Activated CD4-positive, alpha-beta memory T cell treated with anti-CD3 and anti-CD28 coated beads, Interleukin-2, amount 10 ng/mL, durations not matched to agents 7 days and 5 days (primary cell): Measurements from ENCODE around the gene MFAP3L. TPM values are rescaled to one million over a fixed set of nuclear protein-coding genes. Genes with fewer than 3 reads are reported as not detected.

Experiments used
- CTCF ChIA-PET: fragments of 350-600 bp; sonication (Branson Sonifier 250); formaldehyde crosslinking; loops from one replicate; lab custom pipeline; 2021; ENCODE audit warnings: antibody characterized with exemption, inconsistent platforms; lab: Charles Lee
- POLR2A ChIA-PET: fragments of 350-600 bp; sonication (Branson Sonifier 250); formaldehyde crosslinking; loops from one replicate; lab custom pipeline; 2021; ENCODE audit warnings: antibody characterized with exemption; lab: Charles Lee
- DNase-seq: peaks from one replicate; pipeline ENCODE4 v3.0.0-alpha.2; 2020
- H3K27ac Mint-ChIP-seq: one replicate; pipeline ENCODE4 v1.8.0; 2021; ENCODE audit warnings: mild to moderate bottlenecking, mixed read lengths
- H3K27me3 Mint-ChIP-seq: one replicate; pipeline ENCODE4 v1.8.0; 2021; ENCODE audit warnings: mixed read lengths
- H3K36me3 Mint-ChIP-seq: one replicate; pipeline ENCODE4 v1.8.0; 2021; ENCODE audit warnings: low read depth, mixed read lengths
- H3K4me1 Mint-ChIP-seq: one replicate; pipeline ENCODE4 v1.8.0; 2021; ENCODE audit warnings: mixed read lengths
- H3K4me3 Mint-ChIP-seq: one replicate; pipeline ENCODE4 v1.8.0; 2021; ENCODE audit warnings: mild to moderate bottlenecking, mixed read lengths
- H3K9me3 Mint-ChIP-seq: one replicate; pipeline ENCODE4 v1.8.0; 2021; ENCODE audit warnings: mixed read lengths
- total RNA-seq, 2 experiments: library from RNA; stranded (reverse); gene quantifications; one replicate each; pipeline ENCODE4 v1.2.3, GENCODE V29; 2021

MFAP3L gene
- total RNA-seq, 2 experiments from 2014 or later: 0.25 to 0.33 TPM

DNA sequence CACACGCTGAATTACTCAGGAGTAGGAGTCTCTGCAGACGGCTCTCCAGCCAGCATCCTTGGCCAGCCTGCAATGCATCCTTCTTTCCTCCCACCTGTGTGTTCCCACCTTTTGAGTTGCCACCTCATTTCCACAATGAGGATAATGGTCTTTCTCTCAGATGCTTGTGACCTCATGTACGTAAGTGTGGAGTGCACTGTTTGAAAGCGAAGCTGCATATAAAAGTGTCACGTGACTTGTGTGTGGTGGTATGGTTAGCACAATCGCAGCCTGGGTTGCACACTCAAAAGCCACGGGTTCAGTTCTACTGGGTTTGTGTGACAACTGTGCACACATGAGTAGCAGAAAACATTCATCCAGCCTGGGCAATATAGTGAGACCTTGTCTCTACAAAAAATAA is 12.0 kb upstream of the MFAP3L start:
- H3K27me3 Mint-ChIP-seq: no peaks in the 10 kb centered on the region
- H3K27ac Mint-ChIP-seq: no peak overlapping the region
- DNase-seq: no peak
- H3K9me3 Mint-ChIP-seq: no peaks in the 10 kb centered on the region
- no peaks in the 10 kb centered on the region for H3K36me3 Mint-ChIP-seq
- H3K4me3 Mint-ChIP-seq: no peak overlapping the region
- H3K4me1 Mint-ChIP-seq: no peaks in the 10 kb centered on the region
- ChIA-PET CTCF (no interaction called here), POLR2A (no interaction called here)

DNA sequence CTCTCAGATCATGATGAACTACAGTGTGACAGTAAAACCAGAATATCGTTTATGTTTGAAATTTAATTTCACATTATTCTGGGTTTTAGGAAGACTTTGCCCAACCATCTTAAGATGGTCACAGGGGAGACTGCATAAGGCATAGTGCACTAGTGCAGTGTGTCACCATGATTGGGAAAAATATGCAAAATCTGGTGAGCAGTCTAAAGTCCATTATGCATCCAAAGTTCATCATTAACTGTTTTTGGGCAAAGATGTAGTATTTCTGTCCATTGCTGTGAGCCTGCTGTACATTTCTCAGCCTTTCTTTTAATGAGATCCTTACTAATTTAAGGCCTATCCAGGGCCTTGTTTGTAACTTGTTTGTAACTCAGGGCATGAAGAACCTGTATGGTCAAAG is 11.3 kb upstream of the MFAP3L start:
- Mint-ChIP-seq H3K4me1 (no peaks in the 10 kb centered on the region), H3K4me3 (no peak overlapping the region), H3K27me3 (no peaks in the 10 kb centered on the region), H3K36me3 (no peaks in the 10 kb centered on the region), H3K27ac (no peak overlapping the region), H3K9me3 (no peaks in the 10 kb centered on the region)
- DNase-seq: no peak
- ChIA-PET POLR2A (no interaction called here), CTCF (no interaction called here)

DNA sequence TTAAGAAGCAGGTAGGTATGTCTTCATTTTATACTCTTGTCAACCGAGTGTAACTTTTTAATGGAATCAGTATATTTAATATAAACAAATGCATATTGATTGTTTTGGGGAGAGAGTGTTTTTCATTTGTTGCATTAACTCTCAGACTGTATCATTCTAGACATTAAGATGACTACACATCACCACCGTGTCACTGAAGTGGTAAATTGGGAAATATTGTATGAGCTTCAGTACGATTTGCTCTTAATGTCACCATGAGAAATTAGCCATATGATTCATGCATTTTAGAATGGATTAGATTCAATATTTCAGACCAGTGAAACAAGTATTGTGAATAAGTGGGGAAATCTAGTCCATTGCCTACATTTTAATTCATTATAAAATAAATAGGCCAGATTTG is 9.7 kb upstream of the MFAP3L start:
- ChIA-PET CTCF (no interaction called here), POLR2A (no interaction called here)

DNA sequence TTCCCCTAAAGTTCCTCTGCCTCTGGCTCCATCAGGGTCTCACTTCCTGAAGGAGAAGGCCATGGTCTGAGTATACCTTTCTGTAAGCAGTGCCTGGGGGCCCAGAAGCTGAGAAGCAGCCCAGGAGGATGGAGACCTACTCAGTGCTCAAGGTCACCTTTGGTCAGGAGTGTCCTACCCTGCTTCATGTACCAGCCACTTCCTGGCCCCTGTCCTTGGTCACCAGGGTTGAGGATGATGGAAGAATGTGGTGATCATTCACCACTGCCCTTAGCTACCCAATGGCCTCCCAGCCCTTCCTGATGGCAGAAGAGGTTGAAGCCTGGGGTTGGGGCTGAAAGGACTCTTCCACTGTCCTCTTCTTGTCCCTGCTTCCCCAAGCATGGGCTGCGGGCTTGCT is 9.0 kb upstream of the MFAP3L start:
- Mint-ChIP-seq H3K9me3 (no peaks in the 10 kb centered on the region), H3K36me3 (no peaks in the 10 kb centered on the region), H3K27me3 (no peaks in the 10 kb centered on the region), H3K4me3 (no peak overlapping the region), H3K4me1 (no peaks in the 10 kb centered on the region), H3K27ac (no peak overlapping the region)
- ChIA-PET POLR2A (no interaction called here), CTCF (interaction anchor here (1.2 kb wide), 1 partner anchor 9 kb away, joined by 3 read pairs; the partner anchor contains the start of gene MFAP3L)
- DNase-seq: no peak

More for the DNA sequence above, 9.7 kb upstream of the MFAP3L start:
- no peaks in the 10 kb centered on the region for H3K36me3 Mint-ChIP-seq
- H3K4me3 Mint-ChIP-seq: no peak overlapping the region
- no peak overlapping the region for H3K27ac Mint-ChIP-seq
- DNase-seq: no peak
- no peaks in the 10 kb centered on the region for H3K9me3 Mint-ChIP-seq
- no peaks in the 10 kb centered on the region for H3K27me3 Mint-ChIP-seq
- H3K4me1 Mint-ChIP-seq: no peaks in the 10 kb centered on the region

DNA sequence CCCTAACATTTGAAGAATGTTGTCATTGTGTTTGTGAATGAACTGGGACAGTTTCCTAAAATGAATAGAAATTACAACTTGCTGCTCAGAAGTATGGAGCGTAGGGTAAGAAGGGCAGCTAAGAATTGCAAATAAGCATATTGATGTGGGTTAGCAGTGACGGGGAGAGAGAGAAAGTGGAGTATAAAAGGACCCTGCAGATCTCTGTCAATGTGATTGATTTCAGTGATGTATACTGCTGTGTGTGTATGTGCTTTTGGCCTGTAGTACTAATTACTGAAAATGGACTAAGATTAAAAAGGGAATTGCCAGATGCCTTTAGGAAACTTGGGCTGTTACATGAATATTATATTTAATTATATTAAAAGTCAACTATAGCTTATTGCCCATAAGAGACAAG is 7.8 kb upstream of the MFAP3L start:
- H3K36me3 Mint-ChIP-seq: no peaks in the 10 kb centered on the region
- ChIA-PET CTCF (interaction anchor here (1.2 kb wide), 1 partner anchor 8 kb away, joined by 3 read pairs; the partner anchor contains the start of gene MFAP3L), POLR2A (no interaction called here)
- no peaks in the 10 kb centered on the region for H3K4me1 Mint-ChIP-seq
- no peak overlapping the region for H3K27ac Mint-ChIP-seq
- H3K4me3 Mint-ChIP-seq: no peak overlapping the region
- DNase-seq: no peak
- H3K27me3 Mint-ChIP-seq: peaks cover 8% of the 10 kb centered on the region
- no peaks in the 10 kb centered on the region for H3K9me3 Mint-ChIP-seq

DNA sequence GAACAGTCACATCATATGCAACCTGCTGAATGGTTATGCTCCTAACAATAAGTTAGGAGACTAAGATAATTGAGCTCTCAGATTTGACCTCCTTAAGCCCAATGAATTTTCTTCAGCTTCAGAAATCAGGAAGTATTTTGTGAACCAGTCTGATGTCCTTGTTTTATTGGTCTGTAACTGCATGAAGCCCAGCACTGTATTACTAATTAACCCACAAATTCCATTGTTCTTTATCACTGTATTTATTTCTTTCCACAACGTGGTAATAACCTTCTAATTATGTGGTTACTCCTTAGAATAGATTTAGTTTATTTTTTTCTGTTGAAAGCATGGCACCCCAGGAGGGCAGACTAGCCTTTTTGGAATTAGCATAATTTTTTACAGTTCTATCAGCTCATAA is 3.9 kb upstream of the MFAP3L start:
- peaks cover 16% of the 10 kb centered on the region for H3K4me1 Mint-ChIP-seq
- CTCF ChIA-PET: no interaction called here
- peaks cover 4% of the 10 kb centered on the region for H3K36me3 Mint-ChIP-seq
- POLR2A ChIA-PET: no interaction called here
- DNase-seq: no peak
- no peak overlapping the region for H3K27ac Mint-ChIP-seq
- no peaks in the 10 kb centered on the region for H3K9me3 Mint-ChIP-seq
- H3K27me3 Mint-ChIP-seq: peaks cover 34% of the 10 kb centered on the region
- H3K4me3 Mint-ChIP-seq: no peak overlapping the region

DNA sequence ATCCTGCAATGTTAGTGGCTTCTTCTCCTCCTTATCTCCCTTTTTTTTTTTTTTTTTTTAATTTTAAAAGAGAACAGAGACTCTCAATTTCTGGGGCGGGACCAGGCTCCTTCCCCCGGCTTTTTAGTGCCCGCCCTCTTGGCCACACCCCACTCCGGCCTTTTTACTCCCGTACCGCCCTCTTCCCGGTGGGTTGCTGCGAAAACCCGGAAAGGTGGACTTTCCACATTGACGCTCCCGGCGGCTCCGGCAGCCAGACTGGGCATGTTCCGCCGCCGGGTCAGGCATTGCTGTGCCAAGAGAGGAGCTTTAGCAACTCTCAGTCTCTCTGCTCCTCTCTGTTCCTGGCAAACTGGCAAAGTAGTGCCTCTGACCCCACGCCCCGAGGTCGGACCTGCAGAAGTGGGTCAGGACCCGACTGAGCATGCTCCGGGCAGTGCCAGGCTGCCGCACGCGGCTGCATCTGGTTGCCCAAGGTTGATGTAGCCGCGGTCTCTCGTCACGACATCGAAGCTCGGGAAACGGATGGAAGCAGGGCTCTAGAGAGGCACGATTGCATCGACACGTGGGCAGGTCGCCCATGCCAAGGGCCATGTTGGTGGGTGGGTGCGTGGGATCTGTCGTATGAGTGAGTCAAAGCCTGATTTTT is 1.1 kb upstream of the MFAP3L start:
- H3K4me1 Mint-ChIP-seq: peaks cover 16% of the 10 kb centered on the region
- peaks cover 51% of the 10 kb centered on the region for H3K27me3 Mint-ChIP-seq
- peak; percentile 88 for DNase-seq
- peak overlapping the region; percentile 78 for H3K4me3 Mint-ChIP-seq
- H3K36me3 Mint-ChIP-seq: peaks cover 4% of the 10 kb centered on the region
- CTCF ChIA-PET: interaction anchor here (0.6 to 2.0 kb wide), 5 partner anchors 7 to 414 kb away, joined by 3 to 4 read pairs (median 3); no protein-coding TSS in a partner anchor
- POLR2A ChIA-PET: interaction anchor here (3.2 kb wide), 1 partner anchor 415 kb away, joined by 14 read pairs; the partner anchor contains the start of gene NEK1
- no peaks in the 10 kb centered on the region for H3K9me3 Mint-ChIP-seq
- peak overlapping the region; percentile 23 for H3K27ac Mint-ChIP-seq

DNA sequence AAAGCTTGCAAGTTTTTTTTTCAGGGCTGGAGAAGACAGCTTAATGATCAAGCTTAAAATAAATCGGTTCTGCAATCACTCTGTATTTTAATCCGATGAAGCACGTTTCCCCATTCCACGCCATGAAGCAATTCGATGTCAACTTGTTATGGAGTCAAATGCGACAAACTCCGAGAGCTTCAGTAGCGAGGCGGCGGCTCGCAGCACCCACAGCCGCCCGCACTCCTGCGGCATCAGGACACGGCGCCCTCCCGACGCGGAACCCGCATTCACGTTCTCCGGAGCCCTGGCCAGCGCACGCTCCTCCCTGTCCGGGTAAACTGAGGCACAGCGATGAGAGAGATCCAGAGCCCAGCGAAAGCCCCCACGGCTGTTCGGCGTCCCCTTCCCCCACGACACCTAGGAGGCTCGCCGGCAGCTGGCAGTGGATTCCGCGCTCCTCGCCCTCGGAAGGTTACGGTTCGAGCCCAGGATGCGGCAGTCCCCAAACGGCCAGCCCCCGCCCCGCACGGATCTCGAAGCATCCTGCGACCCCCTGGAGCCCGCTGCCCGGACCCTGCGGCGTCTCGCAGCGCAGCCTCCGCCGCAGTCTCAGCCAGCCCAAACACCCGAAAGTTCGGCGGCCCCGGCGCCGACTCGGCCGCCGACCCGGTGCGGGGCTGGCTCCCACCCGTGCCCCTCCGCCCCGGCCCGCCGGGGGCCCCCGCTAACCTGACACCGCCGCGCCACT is 507 bp downstream of the MFAP3L start:
- no peaks in the 10 kb centered on the region for H3K9me3 Mint-ChIP-seq
- H3K27me3 Mint-ChIP-seq: peaks cover 51% of the 10 kb centered on the region
- H3K36me3 Mint-ChIP-seq: peaks cover 4% of the 10 kb centered on the region
- H3K27ac Mint-ChIP-seq: no peak overlapping the region
- ChIA-PET POLR2A (interaction anchor here (3.2 kb wide), 1 partner anchor 414 kb away, joined by 14 read pairs; the partner anchor contains the start of gene NEK1), CTCF (interaction anchor here (1.6 kb wide), 1 partner anchor 9 kb away, joined by 3 read pairs; no protein-coding TSS in a partner anchor)
- H3K4me1 Mint-ChIP-seq: peaks cover 16% of the 10 kb centered on the region
- peak overlapping the region; percentile 63 for H3K4me3 Mint-ChIP-seq
- no peak for DNase-seq

DNA sequence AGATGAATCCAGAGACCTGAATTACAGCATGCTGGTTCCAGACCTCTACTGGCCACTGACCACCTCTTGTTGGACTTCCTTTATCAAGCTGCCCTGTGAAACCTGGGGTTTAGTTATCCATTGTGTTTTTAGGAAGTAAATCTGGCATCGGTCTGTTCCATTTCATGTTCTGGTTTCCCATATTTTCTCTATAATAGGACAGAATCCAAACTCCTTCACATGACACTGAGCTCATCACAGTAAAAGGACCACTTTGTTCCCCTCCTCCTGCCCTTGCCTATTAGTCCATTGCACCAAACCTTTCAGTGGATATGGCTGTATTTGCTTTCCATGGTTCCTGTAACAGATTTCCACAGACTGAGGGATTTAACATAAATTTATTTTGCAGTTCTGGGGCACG is 4.0 kb downstream of the MFAP3L start:
- peaks cover 8% of the 10 kb centered on the region for H3K4me1 Mint-ChIP-seq
- DNase-seq: no peak
- peaks cover 28% of the 10 kb centered on the region for H3K27me3 Mint-ChIP-seq
- no peaks in the 10 kb centered on the region for H3K9me3 Mint-ChIP-seq
- peaks cover 1% of the 10 kb centered on the region for H3K36me3 Mint-ChIP-seq
- H3K4me3 Mint-ChIP-seq: no peak overlapping the region
- H3K27ac Mint-ChIP-seq: no peak overlapping the region
- CTCF ChIA-PET: no interaction called here
- POLR2A ChIA-PET: no interaction called here

DNA sequence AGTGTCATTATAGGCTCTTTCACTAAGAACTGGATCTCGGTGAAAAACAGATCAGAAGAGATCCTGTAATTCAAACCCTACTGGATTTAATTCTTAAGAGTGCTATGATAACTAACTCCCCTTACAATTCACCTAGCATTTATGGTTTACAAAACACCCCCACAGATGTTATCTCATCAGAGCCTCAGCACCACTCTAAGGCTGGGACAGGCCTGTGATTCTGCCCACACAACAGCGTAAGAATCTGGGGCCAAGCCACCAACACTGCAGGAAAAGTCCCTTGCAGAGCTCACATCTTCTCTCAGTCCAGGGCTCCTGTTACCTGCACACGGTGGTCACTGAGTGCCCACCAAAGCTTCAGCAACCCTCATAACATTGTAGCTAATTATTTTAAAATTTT is 8.9 kb downstream of the MFAP3L start:
- Mint-ChIP-seq H3K27ac (no peak overlapping the region), H3K4me1 (no peaks in the 10 kb centered on the region), H3K4me3 (no peak overlapping the region), H3K36me3 (no peaks in the 10 kb centered on the region), H3K9me3 (no peaks in the 10 kb centered on the region), H3K27me3 (no peaks in the 10 kb centered on the region)
- ChIA-PET POLR2A (no interaction called here), CTCF (no interaction called here)
- DNase-seq: no peak

DNA sequence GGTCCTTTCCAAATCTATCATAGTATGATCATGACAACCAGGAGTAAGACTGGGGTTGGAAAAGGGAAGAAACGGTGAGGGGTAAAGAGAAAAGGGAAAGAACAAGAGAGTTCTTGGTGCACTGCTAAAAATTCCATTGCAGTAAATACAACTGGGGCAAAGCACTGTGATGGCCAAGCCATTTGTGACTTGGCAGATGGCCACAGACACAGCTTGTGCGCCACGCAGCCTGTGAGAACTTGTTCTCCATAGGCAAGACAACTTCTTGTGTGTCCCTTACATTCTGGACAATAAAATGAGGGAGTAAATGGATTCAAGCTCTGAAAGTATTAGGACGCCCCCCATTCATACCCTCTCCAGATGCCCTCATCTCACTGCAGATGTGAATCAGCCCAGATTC is 10.9 kb downstream of the MFAP3L start:
- H3K4me3 Mint-ChIP-seq: no peak overlapping the region
- CTCF ChIA-PET: no interaction called here
- H3K9me3 Mint-ChIP-seq: no peaks in the 10 kb centered on the region
- DNase-seq: no peak
- no peaks in the 10 kb centered on the region for H3K36me3 Mint-ChIP-seq
- POLR2A ChIA-PET: no interaction called here
- H3K27ac Mint-ChIP-seq: no peak overlapping the region
- H3K27me3 Mint-ChIP-seq: no peaks in the 10 kb centered on the region
- no peaks in the 10 kb centered on the region for H3K4me1 Mint-ChIP-seq

DNA sequence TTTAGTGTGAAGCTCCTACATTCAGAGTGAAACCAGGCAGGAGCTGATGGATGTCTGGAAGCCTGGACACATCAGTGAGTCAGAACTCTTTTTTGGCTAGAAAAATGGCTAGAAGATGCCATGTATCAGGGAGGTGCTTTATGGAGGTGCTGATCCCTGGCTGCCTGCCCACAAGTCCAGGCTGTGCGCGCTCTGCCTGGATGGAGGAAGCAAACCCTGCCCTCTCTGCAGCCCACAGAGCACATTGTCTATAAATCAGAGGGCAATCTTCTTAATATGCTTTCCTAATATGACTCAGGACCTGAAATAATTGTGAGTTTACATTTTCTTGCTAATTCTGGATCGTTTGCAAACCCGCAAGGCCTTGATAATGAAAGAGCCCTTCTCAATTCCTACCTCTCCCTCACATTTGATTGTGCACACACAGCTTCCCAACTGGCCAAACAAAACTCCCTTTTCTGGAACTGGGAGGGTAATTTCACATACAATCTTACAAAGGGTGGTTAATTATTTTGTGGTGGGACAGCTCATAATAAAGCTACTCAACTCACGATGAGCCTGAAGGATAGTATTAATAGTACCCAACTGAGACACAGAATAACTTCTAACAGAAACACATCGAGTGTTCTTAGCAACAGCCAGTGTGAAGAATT is 11.7 kb downstream of the MFAP3L start:
- POLR2A ChIA-PET: no interaction called here
- CTCF ChIA-PET: no interaction called here
- H3K27ac Mint-ChIP-seq: no peak overlapping the region

DNA sequence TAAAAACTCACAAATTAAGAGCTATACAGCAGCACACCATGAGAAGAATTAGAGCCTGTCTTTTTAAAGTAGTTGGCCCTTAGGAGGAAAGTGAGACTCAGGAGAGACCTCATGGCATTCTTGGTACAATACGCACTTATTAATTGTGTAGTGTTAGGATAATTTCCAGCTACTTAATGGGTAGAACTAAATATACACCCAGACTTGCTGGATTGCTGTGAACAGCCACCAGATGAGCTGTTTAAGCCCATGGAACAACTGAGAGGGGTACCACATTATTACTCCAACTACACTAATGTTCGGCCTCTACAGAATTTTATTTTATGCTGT is 13.6 kb downstream of the MFAP3L start:
- POLR2A ChIA-PET: no interaction called here
- no peaks in the 10 kb centered on the region for H3K36me3 Mint-ChIP-seq

More for the DNA sequence above, 11.7 kb downstream of the MFAP3L start:
- no peaks in the 10 kb centered on the region for H3K36me3 Mint-ChIP-seq
- H3K9me3 Mint-ChIP-seq: no peaks in the 10 kb centered on the region
- no peak overlapping the region for H3K4me3 Mint-ChIP-seq
- no peak for DNase-seq
- no peaks in the 10 kb centered on the region for H3K4me1 Mint-ChIP-seq
- no peaks in the 10 kb centered on the region for H3K27me3 Mint-ChIP-seq

More for the DNA sequence above, 13.6 kb downstream of the MFAP3L start:
- Mint-ChIP-seq H3K4me1 (peaks cover 4% of the 10 kb centered on the region), H3K9me3 (no peaks in the 10 kb centered on the region), H3K4me3 (no peak overlapping the region), H3K27ac (no peak overlapping the region), H3K27me3 (no peaks in the 10 kb centered on the region)
- CTCF ChIA-PET: no interaction called here
- no peak for DNase-seq
